ENCODE data around the gene GNS.

DNA sequence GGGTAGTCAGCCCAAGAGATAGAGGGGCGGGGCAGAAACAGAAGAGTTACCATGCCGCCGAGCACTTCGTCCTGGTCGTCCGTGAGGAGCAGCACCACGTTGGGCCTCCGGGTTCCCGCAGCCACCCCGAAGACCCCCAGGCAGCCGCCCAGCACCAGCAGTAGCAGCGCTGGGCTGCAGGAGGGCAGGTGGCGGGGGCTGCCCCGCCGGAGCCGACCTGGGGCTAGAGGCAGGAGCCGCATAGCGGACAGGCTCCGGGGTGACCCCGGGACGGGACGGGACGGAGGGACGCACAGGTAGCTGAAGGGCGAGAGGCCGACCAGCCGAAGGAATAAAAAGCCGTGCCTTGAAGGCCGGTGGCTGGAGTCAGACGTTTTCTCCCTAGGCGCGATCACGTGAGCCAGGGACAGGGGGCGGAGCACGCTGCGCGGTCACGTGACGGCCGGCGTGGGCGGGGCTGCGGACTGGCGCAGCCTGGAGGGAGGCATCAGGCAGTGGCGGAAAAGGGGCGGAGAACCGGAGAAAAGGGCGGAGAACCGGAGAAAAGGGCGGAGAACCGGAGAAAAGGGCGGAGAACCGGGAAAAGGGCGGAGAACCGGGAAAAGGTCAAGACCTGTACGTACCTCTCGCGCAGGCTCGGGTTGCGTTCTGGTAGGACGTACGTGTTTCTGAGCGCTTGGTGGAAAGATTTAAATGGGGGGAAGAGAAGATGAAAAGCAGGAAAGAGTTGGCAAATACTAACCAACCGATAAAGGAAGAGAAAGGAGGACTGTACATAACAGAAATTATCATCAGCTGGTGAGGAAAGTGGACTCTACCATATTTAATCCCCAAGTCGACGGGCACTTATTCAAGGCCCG, at the start of gene GNS:
- TF ChIP-seq POLR2A (IDR thresholded peaks at IDR 0.05) = peak; percentile 33
- TF ChIP-seq, protein P1, sequence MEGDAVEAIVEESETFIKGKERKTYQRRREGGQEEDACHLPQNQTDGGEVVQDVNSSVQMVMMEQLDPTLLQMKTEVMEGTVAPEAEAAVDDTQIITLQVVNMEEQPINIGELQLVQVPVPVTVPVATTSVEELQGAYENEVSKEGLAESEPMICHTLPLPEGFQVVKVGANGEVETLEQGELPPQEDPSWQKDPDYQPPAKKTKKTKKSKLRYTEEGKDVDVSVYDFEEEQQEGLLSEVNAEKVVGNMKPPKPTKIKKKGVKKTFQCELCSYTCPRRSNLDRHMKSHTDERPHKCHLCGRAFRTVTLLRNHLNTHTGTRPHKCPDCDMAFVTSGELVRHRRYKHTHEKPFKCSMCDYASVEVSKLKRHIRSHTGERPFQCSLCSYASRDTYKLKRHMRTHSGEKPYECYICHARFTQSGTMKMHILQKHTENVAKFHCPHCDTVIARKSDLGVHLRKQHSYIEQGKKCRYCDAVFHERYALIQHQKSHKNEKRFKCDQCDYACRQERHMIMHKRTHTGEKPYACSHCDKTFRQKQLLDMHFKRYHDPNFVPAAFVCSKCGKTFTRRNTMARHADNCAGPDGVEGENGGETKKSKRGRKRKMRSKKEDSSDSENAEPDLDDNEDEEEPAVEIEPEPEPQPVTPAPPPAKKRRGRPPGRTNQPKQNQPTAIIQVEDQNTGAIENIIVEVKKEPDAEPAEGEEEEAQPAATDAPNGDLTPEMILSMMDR (IDR thresholded peaks at IDR 0.05) = no peak

All from right lobe of liver (tissue), 4 donors.